Measurements from ENCODE around the gene BMS1. TPM values are rescaled to one million over a fixed set of nuclear protein-coding genes. Genes with fewer than 3 reads are reported as not detected.

Gene BMS1
- total RNA-seq, 4 donors from 2014 or later: 18.7 to 26.5 (median 21.7) TPM

GRCh38 chr10:42768581-42769152 lies 13.9 kb upstream of the BMS1 start:
- Histone ChIP-seq H3K27me3 (peaks cover 0 to 10% (median 0%) of the 10 kb centered on the region in 3 donors), H3K9me3 (no peaks in the 10 kb centered on the region), H3K4me1 (no peaks in the 10 kb centered on the region), H3K4me3 (no peak overlapping the region), H3K27ac (no peak overlapping the region), H3K36me3 (no peaks in the 10 kb centered on the region)
- TF ChIP-seq CTCF (IDR thresholded peaks at IDR 0.05 in 4 of 5, conservative IDR thresholded peaks at IDR 0.05 in 1 of 5) (no peak), POLR2A (IDR thresholded peaks at IDR 0.05) (no peak)
- ATAC-seq: no peak
- DNase-seq: no peak
- in situ Hi-C loops (cut with MboI; ENCODE audit: low sequenced_read_pairs in 4 of 4) (loop anchor here in 1 of 4 donors (25.0 kb wide), 1 partner anchor 344 kb away; no protein-coding TSS in a partner anchor), intact Hi-C loops (cut with DNase I; ENCODE audit: low total_unique reads) (no loop called here)

GRCh38 chr10:42769173-42769572 lies 13.4 kb upstream of the BMS1 start:
- no peak overlapping the region for H3K4me3 ChIP-seq
- no peak overlapping the region for H3K27ac ChIP-seq
- intact Hi-C loops (cut with DNase I; ENCODE audit: low total_unique reads) (no loop called here), in situ Hi-C loops (cut with MboI; ENCODE audit: low sequenced_read_pairs in 4 of 4) (loop anchor here in 1 of 4 donors (25.0 kb wide), 1 partner anchor 343 kb away; no protein-coding TSS in a partner anchor)
- TF ChIP-seq CTCF (IDR thresholded peaks at IDR 0.05 in 4 of 5, conservative IDR thresholded peaks at IDR 0.05 in 1 of 5) (no peak), POLR2A (IDR thresholded peaks at IDR 0.05) (no peak)
- H3K27me3 ChIP-seq: peaks cover 0 to 5% (median 0%) of the 10 kb centered on the region in 3 donors
- no peaks in the 10 kb centered on the region for H3K4me1 ChIP-seq
- H3K9me3 ChIP-seq: no peaks in the 10 kb centered on the region
- ATAC-seq: no peak
- no peak for DNase-seq
- no peaks in the 10 kb centered on the region for H3K36me3 ChIP-seq

- H3K36me3 ChIP-seq: no peaks in the 10 kb centered on the region
- no peaks in the 10 kb centered on the region for H3K9me3 ChIP-seq
- no peak overlapping the region for H3K4me3 ChIP-seq
- TF ChIP-seq CTCF (IDR thresholded peaks at IDR 0.05 in 4 of 5, conservative IDR thresholded peaks at IDR 0.05 in 1 of 5) (no peak), POLR2A (IDR thresholded peaks at IDR 0.05) (no peak)
- in situ Hi-C loops (cut with MboI; ENCODE audit: low sequenced_read_pairs in 4 of 4): loop anchor here in 1 of 4 donors (25.0 kb wide), 1 partner anchor 343 kb away; no protein-coding TSS in a partner anchor
- H3K27ac ChIP-seq: no peak overlapping the region
- H3K27me3 ChIP-seq: peaks cover 0 to 1% (median 0%) of the 10 kb centered on the region in 3 donors
- no peak for DNase-seq
- intact Hi-C loops (cut with DNase I; ENCODE audit: low total_unique reads): no loop called here
- ATAC-seq: no peak
- no peaks in the 10 kb centered on the region for H3K4me1 ChIP-seq
Observed at GRCh38 chr10:42769673-42770072, 12.9 kb upstream of the BMS1 start.

- H3K27me3 ChIP-seq: no peaks in the 10 kb centered on the region
- H3K36me3 ChIP-seq: no peaks in the 10 kb centered on the region
- DNase-seq: no peak
- in situ Hi-C loops (cut with MboI; ENCODE audit: low sequenced_read_pairs in 4 of 4): no loop called here
- no peak overlapping the region for H3K27ac ChIP-seq
- no peaks in the 10 kb centered on the region for H3K9me3 ChIP-seq
- no peak for ATAC-seq
- TF ChIP-seq POLR2A (IDR thresholded peaks at IDR 0.05): no peak
- TF ChIP-seq CTCF (IDR thresholded peaks at IDR 0.05 in 4 of 5, conservative IDR thresholded peaks at IDR 0.05 in 1 of 5): no peak
- intact Hi-C loops (cut with DNase I; ENCODE audit: low total_unique reads): no loop called here
- peaks cover 0 to 1% of the 10 kb centered on the region in 2 donors for H3K4me1 ChIP-seq
- H3K4me3 ChIP-seq: no peak overlapping the region
Observed at GRCh38 chr10:42776681-42777080, 5.9 kb upstream of the BMS1 start.
